ENCODE measurements around the gene FBXW2.

The FBXW2 gene

DNA sequence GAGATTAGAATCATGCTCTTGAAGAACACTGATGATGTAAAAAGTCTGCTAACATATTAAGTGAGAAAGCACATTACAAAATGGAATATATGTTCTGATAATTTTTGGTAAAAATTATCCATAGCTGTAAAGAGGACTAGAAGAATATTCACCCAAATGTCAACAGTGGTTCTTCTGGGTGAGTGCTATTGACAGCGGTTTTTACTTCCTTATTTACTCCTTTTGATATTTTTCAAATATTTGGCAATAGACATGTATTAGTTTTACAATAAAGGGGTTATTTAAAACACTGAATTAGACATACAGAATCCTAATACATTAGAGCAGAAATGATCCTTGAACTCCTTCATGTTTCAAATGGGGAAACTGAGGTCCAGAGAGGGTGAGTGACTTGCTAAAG is 52.0 kb downstream of the FBXW2 start:
- no peak for DNase-seq

- DNase-seq = no peak
Measured at GRCh38 chr9:120740132-120740531, 53.1 kb downstream of the FBXW2 start.

- no peak for DNase-seq
Measured at GRCh38 chr9:120737416-120738165, 55.6 kb downstream of the FBXW2 start.

DNA sequence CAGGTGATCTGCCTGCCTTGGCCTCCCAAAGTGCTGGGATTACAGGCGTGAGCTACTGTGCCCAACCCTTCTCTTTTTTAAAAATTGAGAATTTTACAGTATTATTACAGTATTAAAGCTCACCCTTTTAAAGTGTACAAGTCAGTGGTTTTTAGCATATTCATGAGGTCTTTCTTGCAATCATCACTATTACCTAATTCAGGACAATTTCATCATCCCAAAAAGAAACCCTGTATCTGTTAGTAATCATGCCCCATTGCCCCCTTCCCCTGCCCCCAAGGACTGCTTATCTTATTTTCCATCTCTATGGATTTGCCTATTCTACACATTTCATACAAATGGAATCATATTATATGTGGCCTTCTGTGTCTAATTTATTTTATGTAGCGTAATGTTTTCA is 56.3 kb downstream of the FBXW2 start:
- no peak for DNase-seq

DNA sequence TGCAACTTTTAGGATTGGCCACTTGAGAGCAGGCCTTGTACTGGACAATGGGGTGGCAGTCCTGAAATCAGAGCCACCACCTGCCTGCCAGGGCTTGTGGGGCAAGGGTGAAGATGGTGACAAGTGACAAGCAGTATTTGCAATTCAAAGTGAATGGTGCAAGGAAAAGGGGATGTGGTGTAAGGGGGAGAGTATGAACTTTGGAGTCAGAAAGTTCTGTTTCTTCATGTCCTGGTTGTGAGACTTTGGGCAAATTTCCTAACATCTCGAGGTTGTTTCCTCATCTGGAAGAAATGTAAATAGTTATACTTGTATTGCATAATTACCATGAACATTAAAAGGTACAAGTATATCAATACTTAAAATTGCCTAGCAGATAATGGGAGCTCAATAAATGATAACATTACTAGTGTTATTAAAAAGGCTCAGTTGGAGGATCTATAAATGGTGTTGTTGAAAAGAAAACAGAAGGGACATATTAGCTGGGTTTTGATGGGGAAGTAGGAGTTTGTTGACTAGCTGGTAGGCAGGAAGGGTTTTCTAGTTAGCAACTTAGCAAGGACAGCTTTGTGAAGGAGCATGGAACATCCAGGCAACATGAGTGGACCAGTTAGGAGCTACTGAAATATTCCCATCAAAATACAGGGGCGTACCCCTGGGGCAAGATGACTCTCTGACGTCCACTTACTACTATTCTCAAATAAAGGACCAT is 57.6 kb downstream of the FBXW2 start:
- no peak for DNase-seq

DNA sequence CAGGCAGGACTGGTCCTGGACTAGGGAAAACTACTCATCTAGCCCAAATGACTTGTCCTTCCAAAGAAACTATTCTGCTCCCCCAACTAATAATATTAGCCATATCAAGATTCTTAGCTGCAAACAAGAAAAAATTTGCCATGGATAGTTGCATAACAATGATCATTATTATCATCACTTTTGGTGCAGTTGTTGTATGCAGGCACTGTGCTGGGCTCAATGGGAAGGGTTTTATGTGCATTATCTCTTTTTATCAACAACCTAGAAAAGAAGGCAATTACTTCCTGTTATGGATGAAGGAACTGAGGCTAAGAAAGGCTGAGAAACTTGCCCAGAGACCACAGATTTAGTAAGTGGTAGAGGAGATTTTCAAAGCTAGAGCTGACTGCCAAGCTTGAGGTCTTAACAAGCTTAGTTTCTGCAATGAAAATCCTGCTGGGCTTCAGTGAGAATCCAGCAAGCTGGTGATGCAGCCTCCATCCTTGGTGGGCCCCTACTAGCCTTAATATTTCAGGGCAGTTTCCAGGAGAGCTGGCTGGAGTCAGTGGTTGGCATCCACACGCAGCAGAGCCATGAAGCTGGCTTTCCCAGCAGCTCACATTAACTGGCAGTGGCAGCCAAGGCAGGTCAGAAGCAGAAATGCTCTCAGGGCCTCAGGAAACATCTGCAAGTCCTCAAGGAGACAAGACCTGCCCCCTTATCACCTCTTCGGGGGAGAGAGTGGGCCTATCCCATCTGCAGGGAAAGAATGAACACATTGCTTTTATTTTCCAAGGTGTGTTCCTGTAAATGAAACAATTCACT is 58.4 kb downstream of the FBXW2 start:
- no peak for DNase-seq

DNA sequence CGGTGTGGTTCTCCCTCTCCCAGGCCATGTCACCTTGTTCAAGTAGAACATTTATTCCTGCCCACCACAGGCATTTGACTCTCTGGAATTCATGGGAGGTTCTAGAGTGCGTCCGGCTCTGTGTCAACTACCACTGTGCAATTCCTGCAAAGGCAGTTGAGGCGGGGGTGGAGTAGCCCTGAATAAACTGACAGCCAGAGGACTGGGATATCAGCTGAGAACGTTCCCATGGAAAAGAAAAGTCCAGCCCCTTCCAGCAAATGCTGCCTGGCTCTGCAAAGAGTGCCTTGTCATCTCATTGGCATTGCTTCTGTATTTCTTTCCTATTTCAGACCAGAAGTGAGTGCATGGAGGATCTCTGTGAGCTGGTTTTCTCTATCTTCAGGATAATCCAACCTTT is 60.0 kb downstream of the FBXW2 start:
- DNase-seq = no peak

DNA sequence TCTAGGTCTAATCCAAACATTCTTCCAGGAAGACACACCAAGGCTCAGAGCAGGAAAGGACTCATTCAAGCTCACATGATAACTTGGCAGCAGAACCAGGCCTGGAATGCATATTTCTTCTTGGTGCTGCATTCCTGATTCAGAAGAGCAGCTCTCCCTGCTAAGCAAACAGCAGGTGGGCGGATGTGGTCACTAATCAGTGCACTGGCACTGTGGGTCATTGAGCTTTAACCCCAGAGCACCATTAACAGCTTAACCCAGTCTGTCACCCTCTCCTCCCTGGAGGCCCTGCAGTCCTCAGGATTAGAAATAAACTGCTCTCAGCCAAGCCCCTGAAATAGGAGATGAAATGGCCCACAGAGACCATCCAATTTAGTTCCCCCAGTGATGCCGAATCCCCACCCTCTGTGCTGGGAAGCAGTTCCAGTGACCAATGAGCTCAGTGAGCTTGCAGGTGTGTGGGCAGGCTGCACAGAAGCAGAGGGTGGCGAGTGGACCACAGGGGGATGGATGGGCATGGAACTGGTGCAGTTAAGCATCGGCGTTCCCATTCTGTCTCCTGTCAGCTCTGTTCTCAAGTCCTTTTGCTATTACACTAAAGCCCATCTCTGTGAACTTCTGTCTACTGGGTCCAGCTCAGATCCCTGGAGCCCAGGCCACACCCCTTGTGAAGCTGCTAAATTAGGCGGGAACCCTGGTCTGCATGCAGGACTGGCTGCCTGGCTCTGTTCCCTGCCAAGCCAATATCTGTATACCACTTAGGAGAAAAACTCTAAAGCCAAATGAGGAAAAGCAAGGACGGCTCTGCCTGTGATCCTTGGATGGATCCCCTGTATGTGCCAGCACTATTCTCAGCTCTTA is 62.3 kb downstream of the FBXW2 start:
- DNase-seq = no peak

GRCh38 chr9:120729791-120730241 is 63.4 kb downstream of the FBXW2 start:
- no peak for DNase-seq

- no peak for DNase-seq
Measured at GRCh38 chr9:120726484-120726883, 66.7 kb downstream of the FBXW2 start.

DNA sequence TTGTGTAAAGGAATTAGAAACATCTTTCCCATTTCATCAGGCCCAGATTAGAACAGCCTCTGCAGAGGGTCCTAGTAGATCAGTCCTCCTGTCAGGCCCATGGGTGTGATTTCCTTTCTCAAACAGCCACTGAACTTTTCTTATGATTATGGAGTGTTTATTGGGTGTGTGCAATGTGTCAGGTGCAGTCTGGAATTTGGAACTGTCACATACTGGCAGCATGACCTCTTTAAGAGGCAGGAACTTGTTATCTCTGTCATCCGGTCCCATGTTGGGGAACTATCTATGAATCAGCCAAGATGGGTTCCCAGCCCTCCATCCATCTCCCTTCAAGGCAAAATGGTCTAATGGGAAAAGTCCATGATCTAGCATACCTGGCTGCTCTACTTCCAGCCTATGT is 67.3 kb downstream of the FBXW2 start:
- DNase-seq = no peak

DNA sequence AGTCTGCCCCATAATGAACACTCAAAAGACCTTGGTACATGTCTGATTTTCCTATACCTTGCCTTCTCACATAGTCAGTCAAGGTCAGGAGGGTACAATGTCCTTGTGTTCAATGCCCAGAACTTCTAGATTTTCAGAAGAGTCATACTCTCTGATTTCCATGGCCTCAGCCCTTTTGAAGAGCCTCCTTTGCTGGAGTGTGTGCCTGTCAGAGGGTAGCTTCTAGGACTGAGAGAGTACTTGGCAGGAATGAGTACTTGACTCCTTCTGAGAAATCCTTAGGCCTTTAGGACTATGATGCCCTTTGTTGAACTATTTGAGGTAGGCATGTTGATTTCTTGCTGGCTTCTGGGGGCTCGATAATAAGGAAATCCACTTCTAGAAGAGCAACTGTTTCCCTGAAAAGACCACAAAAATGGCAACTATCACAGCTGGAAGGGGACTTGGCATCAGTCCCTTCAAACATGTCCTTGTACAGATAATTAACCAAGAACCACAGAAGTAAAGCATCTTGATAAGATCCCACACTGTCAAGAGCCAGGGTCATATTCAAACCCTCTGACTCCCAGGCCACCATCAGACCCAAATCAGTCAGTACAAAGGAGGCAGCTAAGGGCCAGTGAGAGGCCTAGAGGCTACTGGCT is 68.3 kb downstream of the FBXW2 start:
- no peak for DNase-seq

DNA sequence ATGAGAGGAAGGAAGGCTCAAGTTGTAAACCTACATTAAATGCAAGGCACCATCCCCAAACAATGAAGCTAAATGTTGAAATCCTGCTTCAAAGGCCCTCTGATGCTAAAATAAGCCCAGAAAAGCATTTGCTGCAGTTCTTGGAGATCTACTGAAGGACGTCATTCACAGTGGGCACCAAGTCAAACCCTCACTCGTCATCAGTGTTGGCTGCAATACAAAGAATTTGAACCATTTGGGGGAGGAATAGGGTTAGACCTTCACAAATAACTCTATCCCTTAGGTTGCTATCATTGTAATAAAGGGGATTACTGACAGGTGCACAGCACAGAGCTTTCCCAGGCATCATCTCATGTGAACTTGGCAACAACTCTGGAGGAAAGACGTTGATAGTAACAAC is 69.7 kb downstream of the FBXW2 start:
- DNase-seq = no peak

GRCh38 chr9:120720404-120720803 is 72.8 kb downstream of the FBXW2 start:
- no peak for DNase-seq

GRCh38 chr9:120718316-120718715 is 74.9 kb downstream of the FBXW2 start:
- DNase-seq = no peak

- DNase-seq = no peak
Measured at GRCh38 chr9:120717176-120717575, 76.0 kb downstream of the FBXW2 start.

DNA sequence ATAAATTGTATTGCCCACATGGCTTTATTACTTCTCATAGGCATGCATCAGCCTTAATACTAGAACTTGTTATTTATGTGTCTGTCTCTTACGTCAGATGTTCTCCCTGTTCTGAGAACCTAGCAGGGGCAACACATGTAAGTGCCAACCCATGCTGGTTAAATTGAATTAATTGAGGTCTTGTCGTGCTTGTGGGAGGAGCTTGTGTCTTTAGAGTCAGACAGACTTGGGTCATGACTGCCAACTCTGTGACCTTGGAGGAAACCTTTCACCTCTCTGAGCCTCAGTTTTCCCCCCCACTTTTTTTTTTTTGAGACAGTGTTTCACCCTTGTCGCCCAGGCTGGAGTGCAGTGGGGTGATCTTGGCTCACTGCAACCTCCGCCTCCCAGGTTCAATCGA is 76.7 kb downstream of the FBXW2 start:
- no peak for DNase-seq

DNA sequence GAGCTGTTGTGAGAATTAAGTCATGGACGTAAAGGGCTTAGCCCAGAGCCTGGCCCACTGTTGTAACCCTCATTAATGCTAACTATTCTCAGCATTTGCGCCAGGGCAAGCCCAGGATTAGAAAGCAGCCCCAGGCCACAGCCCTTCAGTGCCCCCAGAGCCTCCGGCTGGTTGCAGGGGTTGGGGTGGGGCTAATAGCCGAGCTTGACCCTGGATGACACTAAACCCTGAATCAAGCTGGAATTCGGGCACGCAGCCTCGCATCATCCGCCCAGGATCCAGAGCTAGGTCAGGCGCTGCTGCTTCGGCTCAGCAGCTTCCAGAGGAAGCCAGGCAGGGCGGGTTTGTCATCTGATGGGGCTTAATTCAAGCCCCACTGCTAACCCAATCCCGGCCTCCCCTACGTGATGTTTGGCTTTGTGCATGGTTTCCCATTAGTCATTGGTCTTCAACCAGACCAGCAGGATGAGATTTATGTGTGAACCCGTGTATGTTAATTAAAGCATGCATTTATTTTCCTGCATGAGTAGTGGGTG is 77.8 kb downstream of the FBXW2 start:
- DNase-seq = no peak

DNA sequence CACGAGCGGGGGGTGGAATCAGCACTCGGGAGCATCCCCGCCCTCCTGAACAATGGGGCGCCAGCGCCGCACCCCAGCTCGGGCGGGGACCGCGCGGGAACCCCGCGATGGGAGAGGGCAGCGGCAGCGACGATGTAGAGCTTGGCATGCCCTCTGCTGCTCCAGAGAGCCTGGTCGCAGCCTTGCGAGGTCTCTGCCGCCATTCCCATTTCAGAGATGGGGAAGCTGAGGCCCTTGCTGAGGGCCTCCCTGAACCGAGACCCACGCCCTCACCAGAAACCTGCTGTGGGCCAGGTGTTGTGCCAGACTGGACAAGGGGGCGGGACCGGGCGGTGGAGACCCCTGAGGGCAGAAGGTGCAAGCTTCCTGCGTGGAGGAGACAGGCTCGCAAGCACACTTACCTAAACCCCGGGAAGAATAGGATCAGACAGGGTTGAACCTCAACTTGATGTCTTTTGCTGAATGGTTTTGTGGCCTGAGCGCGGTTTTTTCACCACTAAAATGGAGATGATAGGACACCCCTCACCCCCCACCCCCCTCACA is 78.3 kb downstream of the FBXW2 start:
- DNase-seq = no peak

- peak; percentile 97 to 98 for DNase-seq
Measured at GRCh38 chr9:120714088-120714845, 78.9 kb downstream of the FBXW2 start, which contains the start of gene MEGF9. MEGF9 (minus strand) TSS chr9:120714470; CDS start chr9:120714358, 112 bp downstream.
